ENCODE results near the gene SPOCK1. TPM values are rescaled to one million over a fixed set of nuclear protein-coding genes. Genes with fewer than 3 reads are reported as not detected.

Gene SPOCK1
- total and polyA plus RNA-seq, 2 of the 13 experiments (the other 11 are each of a cell fraction or from before 2014, with no cell fraction given), result 0.18 to 0.29 TPM

DNA sequence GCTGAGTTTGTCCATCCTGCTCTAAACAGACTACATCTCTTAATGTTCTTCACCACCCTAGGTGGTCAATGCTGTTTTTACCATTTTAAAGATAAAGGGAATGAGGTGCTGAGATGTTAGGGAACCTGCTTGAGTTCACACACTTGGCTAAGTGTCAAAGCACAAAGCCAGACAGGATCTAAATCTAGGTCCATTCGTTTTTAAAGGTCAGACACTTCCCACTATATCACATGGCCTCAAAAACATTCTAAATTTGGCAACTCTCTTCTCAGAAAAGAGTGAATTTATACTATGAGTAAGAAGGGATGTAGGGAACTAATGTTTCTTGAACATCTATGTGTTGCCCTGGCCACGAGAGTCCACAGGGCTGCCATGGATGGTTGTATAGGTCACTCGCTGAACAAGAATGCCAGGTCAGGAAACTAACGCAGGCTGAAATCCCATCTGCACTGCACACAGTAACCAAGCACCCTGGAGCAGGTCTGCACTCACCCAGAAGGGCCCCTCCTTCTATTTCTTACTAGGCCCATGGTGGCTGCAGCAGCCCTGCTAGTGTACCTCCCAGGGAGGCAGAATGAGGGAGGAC, 213.0 kb downstream of the SPOCK1 start (continued):
- TF ChIP-seq ZNF589 (CRISPR knock-in tag; conservative IDR thresholded peaks at IDR 0.05), result no peak
- TF ChIP-seq ZSCAN20 (CRISPR knock-in tag; IDR thresholded peaks at IDR 0.05; ENCODE audit: borderline replicate concordance), result no peak
- no peak for TF ChIP-seq ZNF333 (CRISPR knock-in tag; IDR thresholded peaks at IDR 0.05; ENCODE audit: borderline replicate concordance)

DNA sequence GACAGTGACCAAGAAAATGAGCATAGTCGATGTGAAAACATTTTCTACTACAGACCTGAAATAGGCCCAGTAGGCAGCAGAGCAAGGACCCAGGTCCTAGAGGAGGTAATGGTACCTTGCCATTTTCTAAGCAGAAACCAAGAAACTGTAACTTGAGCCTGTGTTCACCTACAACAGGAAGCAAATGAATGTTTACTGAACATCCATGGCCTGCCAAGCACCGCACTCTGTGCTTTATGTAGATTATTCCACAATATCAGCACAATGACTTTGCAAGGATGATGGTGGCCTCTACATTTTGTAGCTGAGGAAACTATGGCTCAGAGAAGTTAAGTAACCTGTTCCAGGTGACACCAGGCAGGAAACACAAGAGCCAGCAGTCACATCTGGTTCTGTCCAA, 215.3 kb downstream of the SPOCK1 start:
- in situ Hi-C loops (cut with HindIII; ENCODE audit: extremely low pct_ligation_motif_present, low pct_unique_long_range_greater_than_20kb), result no loop called here
- ATAC-seq, result no peak
- H3K27ac ChIP-seq (ENCODE audit: extremely low read length, insufficient read depth, low read length), result no peak overlapping the region
- H3K27me3 ChIP-seq (ENCODE audit: control insufficient read depth in 1 of 2, insufficient read depth in 2 of 2, low read length in 2 of 2), result no peaks in the 10 kb centered on the region
- POLR2A ChIA-PET, result no interaction called here
- CTCF ChIA-PET (ENCODE audit: low intra/inter-chr PET ratio, low total read pairs), result no interaction called here
- no peak overlapping the region for H3K4me2 ChIP-seq (ENCODE audit: low read depth, low read length)
- intact Hi-C loops (cut with micrococcal nuclease; ENCODE audit: unreplicated experiment), result no loop called here
- DNase-seq (ENCODE audit: low spot score), result no peak
- no peak overlapping the region for H2AFZ ChIP-seq (ENCODE audit: low read length)
- TF ChIP-seq KDM2A (CRISPR knock-in tag; IDR thresholded peaks at IDR 0.05; ENCODE audit: borderline replicate concordance, low read depth) (no peak), HHEX (CRISPR knock-in tag; IDR thresholded peaks at IDR 0.05) (no peak), LCORL (IDR thresholded peaks at IDR 0.05) (no peak), LCORL (CRISPR knock-in tag; IDR thresholded peaks at IDR 0.05) (no peak), ZNF331 (CRISPR knock-in tag; IDR thresholded peaks at IDR 0.05) (no peak), ZNF256 (CRISPR knock-in tag; conservative IDR thresholded peaks at IDR 0.05) (no peak), ZNF207 (IDR thresholded peaks at IDR 0.05; ENCODE audit: borderline replicate concordance) (no peak)
- TF ChIP-seq, protein P1, sequence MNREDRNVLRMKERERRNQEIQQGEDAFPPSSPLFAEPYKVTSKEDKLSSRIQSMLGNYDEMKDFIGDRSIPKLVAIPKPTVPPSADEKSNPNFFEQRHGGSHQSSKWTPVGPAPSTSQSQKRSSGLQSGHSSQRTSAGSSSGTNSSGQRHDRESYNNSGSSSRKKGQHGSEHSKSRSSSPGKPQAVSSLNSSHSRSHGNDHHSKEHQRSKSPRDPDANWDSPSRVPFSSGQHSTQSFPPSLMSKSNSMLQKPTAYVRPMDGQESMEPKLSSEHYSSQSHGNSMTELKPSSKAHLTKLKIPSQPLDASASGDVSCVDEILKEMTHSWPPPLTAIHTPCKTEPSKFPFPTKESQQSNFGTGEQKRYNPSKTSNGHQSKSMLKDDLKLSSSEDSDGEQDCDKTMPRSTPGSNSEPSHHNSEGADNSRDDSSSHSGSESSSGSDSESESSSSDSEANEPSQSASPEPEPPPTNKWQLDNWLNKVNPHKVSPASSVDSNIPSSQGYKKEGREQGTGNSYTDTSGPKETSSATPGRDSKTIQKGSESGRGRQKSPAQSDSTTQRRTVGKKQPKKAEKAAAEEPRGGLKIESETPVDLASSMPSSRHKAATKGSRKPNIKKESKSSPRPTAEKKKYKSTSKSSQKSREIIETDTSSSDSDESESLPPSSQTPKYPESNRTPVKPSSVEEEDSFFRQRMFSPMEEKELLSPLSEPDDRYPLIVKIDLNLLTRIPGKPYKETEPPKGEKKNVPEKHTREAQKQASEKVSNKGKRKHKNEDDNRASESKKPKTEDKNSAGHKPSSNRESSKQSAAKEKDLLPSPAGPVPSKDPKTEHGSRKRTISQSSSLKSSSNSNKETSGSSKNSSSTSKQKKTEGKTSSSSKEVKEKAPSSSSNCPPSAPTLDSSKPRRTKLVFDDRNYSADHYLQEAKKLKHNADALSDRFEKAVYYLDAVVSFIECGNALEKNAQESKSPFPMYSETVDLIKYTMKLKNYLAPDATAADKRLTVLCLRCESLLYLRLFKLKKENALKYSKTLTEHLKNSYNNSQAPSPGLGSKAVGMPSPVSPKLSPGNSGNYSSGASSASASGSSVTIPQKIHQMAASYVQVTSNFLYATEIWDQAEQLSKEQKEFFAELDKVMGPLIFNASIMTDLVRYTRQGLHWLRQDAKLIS (CRISPR knock-in tag; IDR thresholded peaks at IDR 0.05), result no peak
- TF ChIP-seq, protein P2, sequence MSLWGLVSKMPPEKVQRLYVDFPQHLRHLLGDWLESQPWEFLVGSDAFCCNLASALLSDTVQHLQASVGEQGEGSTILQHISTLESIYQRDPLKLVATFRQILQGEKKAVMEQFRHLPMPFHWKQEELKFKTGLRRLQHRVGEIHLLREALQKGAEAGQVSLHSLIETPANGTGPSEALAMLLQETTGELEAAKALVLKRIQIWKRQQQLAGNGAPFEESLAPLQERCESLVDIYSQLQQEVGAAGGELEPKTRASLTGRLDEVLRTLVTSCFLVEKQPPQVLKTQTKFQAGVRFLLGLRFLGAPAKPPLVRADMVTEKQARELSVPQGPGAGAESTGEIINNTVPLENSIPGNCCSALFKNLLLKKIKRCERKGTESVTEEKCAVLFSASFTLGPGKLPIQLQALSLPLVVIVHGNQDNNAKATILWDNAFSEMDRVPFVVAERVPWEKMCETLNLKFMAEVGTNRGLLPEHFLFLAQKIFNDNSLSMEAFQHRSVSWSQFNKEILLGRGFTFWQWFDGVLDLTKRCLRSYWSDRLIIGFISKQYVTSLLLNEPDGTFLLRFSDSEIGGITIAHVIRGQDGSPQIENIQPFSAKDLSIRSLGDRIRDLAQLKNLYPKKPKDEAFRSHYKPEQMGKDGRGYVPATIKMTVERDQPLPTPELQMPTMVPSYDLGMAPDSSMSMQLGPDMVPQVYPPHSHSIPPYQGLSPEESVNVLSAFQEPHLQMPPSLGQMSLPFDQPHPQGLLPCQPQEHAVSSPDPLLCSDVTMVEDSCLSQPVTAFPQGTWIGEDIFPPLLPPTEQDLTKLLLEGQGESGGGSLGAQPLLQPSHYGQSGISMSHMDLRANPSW (CRISPR knock-in tag; IDR thresholded peaks at IDR 0.05; ENCODE audit: borderline replicate concordance), result no peak
- TF ChIP-seq, protein P3, sequence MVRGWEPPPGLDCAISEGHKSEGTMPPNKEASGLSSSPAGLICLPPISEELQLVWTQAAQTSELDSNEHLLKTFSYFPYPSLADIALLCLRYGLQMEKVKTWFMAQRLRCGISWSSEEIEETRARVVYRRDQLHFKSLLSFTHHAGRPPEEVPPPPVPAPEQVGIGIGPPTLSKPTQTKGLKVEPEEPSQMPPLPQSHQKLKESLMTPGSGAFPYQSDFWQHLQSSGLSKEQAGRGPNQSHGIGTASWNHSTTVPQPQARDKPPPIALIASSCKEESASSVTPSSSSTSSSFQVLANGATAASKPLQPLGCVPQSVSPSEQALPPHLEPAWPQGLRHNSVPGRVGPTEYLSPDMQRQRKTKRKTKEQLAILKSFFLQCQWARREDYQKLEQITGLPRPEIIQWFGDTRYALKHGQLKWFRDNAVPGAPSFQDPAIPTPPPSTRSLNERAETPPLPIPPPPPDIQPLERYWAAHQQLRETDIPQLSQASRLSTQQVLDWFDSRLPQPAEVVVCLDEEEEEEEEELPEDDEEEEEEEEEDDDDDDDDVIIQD (CRISPR knock-in tag; IDR thresholded peaks at IDR 0.05; ENCODE audit: low read depth), result no peak
- H3K79me2 ChIP-seq (ENCODE audit: insufficient read depth, low read length), result no peaks in the 10 kb centered on the region
- no peak for FAIRE-seq
- WGBS (ENCODE audit: low lambda C conversion rate), result 23% methylated on average over 2 of the region's 2 CpGs
- no peak overlapping the region for H3K4me3 ChIP-seq (replicated peaks in 1 of 3; ENCODE audit: insufficient read depth in 1 of 3, low read depth in 2 of 3, low read length in 3 of 3)
- no TSS peak for BruUV-seq (replicated peaks)
- H4K20me1 ChIP-seq (ENCODE audit: insufficient read depth, low read length), result no peaks in the 10 kb centered on the region
- H3K36me3 ChIP-seq (replicated peaks in 1 of 2; ENCODE audit: control insufficient read depth in 1 of 2, insufficient read depth in 2 of 2, low read length in 2 of 2), result no peaks in the 10 kb centered on the region
- H3K4me1 ChIP-seq (ENCODE audit: insufficient read depth, low read length), result no peaks in the 10 kb centered on the region
- no peak overlapping the region for H3K9ac ChIP-seq (ENCODE audit: insufficient read depth, low read depth, low read length)
- no peaks in the 10 kb centered on the region for H3K9me3 ChIP-seq (ENCODE audit: low read length)
